ENCODE results near the gene GPR137. TPM values are rescaled to one million over a fixed set of nuclear protein-coding genes. Genes with fewer than 3 reads are reported as not detected.
A peak's percentile ranks its signal among the peaks of the same experiment; 100 is the strongest.

Gene GPR137
- total and polyA plus RNA-seq, 9 of the 15 experiments (the other 6 are each of a cell fraction or from before 2014, with no cell fraction given), result 0.32 to 26.7 (median 10.7) TPM

GRCh38 chr11:64240435-64241240, 45.0 kb upstream of the GPR137 start, which contains the start of gene FKBP2 (continued):
- TF ChIP-seq REST (IDR thresholded peaks at IDR 0.05; ENCODE audit: borderline replicate concordance) (peak; percentile 88), REST (CRISPR knock-in tag; IDR thresholded peaks at IDR 0.05; ENCODE audit: low read depth) (peak; percentile 71), CHD4 (IDR thresholded peaks at IDR 0.05; ENCODE audit: insufficient read depth, insufficient replicate concordance, low read depth, low read length, poor library complexity, severe bottlenecking) (peak; percentile 63), ZNF316 (IDR thresholded peaks at IDR 0.05) (no peak), CGGBP1 (CRISPR knock-in tag; IDR thresholded peaks at IDR 0.05) (no peak), RBFOX2 (IDR thresholded peaks at IDR 0.05; ENCODE audit: low read depth, low read length) (peak; percentile 98), AFF1 (IDR thresholded peaks at IDR 0.05; ENCODE audit: low read depth in 1 of 2, partially characterized antibody in 2 of 2) (peak in 1 of 2 experiments; percentile 37), SRSF3 (IDR thresholded peaks at IDR 0.05; ENCODE audit: insufficient read depth, low read length) (no peak), PTBP1 (IDR thresholded peaks at IDR 0.05; ENCODE audit: low read depth, low read length) (0 out of 2 replicates have a peak, but pooled peaks have one; percentile 42), RFX1 (IDR thresholded peaks at IDR 0.05) (no peak), E2F4 (CRISPR knock-in tag; IDR thresholded peaks at IDR 0.05; ENCODE audit: low read depth) (no peak; the same call in 1 of the 2 replicates), FOXA3 (CRISPR knock-in tag; conservative IDR thresholded peaks at IDR 0.05 in 1 of 2, IDR thresholded peaks at IDR 0.05 in 1 of 2) (peak in 1 of 2 experiments; percentile 57; a peak in 1 of 4 replicates)
